ENCODE results near the gene LMAN2.

Gene LMAN2

GRCh38 chr5:177393990-177394389 is 42.5 kb upstream of the LMAN2 start:
- TF ChIP-seq, protein P1, sequence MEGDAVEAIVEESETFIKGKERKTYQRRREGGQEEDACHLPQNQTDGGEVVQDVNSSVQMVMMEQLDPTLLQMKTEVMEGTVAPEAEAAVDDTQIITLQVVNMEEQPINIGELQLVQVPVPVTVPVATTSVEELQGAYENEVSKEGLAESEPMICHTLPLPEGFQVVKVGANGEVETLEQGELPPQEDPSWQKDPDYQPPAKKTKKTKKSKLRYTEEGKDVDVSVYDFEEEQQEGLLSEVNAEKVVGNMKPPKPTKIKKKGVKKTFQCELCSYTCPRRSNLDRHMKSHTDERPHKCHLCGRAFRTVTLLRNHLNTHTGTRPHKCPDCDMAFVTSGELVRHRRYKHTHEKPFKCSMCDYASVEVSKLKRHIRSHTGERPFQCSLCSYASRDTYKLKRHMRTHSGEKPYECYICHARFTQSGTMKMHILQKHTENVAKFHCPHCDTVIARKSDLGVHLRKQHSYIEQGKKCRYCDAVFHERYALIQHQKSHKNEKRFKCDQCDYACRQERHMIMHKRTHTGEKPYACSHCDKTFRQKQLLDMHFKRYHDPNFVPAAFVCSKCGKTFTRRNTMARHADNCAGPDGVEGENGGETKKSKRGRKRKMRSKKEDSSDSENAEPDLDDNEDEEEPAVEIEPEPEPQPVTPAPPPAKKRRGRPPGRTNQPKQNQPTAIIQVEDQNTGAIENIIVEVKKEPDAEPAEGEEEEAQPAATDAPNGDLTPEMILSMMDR (IDR thresholded peaks at IDR 0.05; ENCODE audit: low read depth, low read length) = no peak

DNA sequence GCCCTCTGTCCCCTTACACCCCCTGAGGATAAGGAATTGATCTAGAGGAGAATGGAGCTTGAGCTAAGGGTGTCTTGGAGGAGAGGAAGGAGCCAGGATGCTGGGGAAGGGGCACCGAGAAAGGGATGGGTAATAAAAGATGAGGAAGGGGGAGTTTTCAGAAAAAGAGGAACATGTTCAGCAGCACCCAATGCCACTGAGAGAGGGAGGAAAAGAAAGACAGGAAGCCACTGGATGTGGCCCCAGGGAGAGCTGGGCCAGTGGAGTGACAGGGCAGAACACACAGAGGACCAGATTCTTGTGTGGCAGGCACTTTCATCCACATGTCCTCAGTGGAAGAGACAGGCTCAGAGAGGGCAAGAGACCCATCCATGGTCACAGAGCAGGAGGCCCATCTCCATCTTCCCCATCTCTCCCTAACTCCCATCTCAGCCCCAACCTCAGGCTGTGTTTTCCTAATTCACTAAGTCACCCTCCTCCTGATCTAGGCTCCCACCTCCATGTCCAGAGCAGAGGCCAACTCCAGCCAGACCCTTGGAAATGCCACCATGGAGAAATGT is 41.8 kb upstream of the LMAN2 start:
- TF ChIP-seq, protein P1 (IDR thresholded peaks at IDR 0.05; ENCODE audit: low read depth, low read length) = no peak

More at GRCh38 chr5:177393990-177394389, 42.5 kb upstream of the LMAN2 start:
- H3K36me3 ChIP-seq = no peaks in the 10 kb centered on the region
- no peaks in the 10 kb centered on the region for H3K27me3 ChIP-seq
- H3K4me3 ChIP-seq (ENCODE audit: low read depth, low read length) = no peak overlapping the region
- no peaks in the 10 kb centered on the region for H3K9me3 ChIP-seq
- H3K4me1 ChIP-seq = no peaks in the 10 kb centered on the region
- no peak for DNase-seq

GRCh38 chr5:177392765-177393164 is 41.3 kb upstream of the LMAN2 start:
- TF ChIP-seq, protein P1 (IDR thresholded peaks at IDR 0.05; ENCODE audit: low read depth, low read length) = no peak
- H3K9me3 ChIP-seq = no peaks in the 10 kb centered on the region
- no peak overlapping the region for H3K4me3 ChIP-seq (ENCODE audit: low read depth, low read length)
- no peaks in the 10 kb centered on the region for H3K27me3 ChIP-seq
- no peaks in the 10 kb centered on the region for H3K4me1 ChIP-seq
- no peaks in the 10 kb centered on the region for H3K36me3 ChIP-seq
- DNase-seq = no peak

More for the DNA sequence above, 41.8 kb upstream of the LMAN2 start:
- no peaks in the 10 kb centered on the region for H3K27me3 ChIP-seq
- no peaks in the 10 kb centered on the region for H3K9me3 ChIP-seq
- no peaks in the 10 kb centered on the region for H3K4me1 ChIP-seq
- no peak for DNase-seq
- no peak overlapping the region for H3K4me3 ChIP-seq (ENCODE audit: low read depth, low read length)
- H3K36me3 ChIP-seq = no peaks in the 10 kb centered on the region

DNA sequence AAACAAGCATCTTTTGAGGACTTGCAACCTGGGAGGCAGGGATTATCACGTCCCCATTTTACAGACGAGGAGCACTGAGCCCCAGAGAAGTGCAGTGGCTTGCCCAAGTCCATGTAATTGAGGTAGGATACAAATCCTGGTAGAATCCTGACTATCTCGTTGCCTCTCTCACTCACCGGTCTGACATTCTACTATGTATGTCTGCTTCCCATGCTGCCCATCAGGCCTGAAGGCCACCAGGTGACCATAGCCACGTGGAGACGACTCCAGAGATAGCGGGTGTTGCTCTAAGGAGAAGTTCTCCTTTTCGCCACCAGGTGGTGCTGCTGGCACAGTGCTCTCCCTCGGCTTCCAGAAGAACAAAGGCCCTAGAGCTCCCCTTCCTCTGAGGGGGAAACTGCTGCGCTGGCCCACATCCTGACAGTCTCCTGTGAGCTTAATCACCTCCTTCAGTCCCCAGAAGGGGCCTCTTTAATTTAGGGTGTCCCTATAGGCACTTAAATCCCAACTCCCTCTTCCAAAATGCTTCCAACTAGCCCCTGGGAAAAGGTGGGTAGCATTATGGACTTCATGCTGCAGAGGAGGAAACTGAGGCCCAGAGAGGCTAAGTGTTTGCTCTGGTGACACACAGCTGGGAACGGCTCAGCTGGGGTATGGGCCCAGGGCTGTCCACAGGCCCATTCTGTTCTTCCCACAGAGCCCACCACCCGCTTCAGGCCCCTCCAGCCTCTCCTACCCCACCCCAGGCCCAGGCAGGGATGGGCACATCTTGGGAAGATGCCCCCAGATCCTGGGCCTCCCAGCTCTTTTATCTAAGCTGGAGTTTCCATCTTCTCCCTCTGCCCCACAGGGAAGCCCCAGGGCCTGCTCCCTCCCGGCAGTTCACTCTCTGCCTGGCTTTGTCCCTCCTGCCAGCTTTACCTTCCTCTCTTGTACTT is 39.2 kb upstream of the LMAN2 start:
- Histone ChIP-seq H3K27me3 (no peaks in the 10 kb centered on the region), H3K4me3 (ENCODE audit: low read depth, low read length) (no peak overlapping the region), H3K36me3 (no peaks in the 10 kb centered on the region), H3K9me3 (no peaks in the 10 kb centered on the region), H3K4me1 (no peaks in the 10 kb centered on the region)
- DNase-seq = peak; percentile 87
- TF ChIP-seq, protein P1 (IDR thresholded peaks at IDR 0.05; ENCODE audit: low read depth, low read length) = peak; percentile 99

GRCh38 chr5:177389241-177390169 is 38.0 kb upstream of the LMAN2 start:
- DNase-seq = no peak
- Histone ChIP-seq H3K27me3 (no peaks in the 10 kb centered on the region), H3K4me3 (ENCODE audit: low read depth, low read length) (no peak overlapping the region), H3K4me1 (no peaks in the 10 kb centered on the region), H3K9me3 (no peaks in the 10 kb centered on the region), H3K36me3 (no peaks in the 10 kb centered on the region)
- TF ChIP-seq, protein P1 (IDR thresholded peaks at IDR 0.05; ENCODE audit: low read depth, low read length) = no peak
